ENCODE results near the gene NOVA2. TPM values are rescaled to one million over a fixed set of nuclear protein-coding genes. Genes with fewer than 3 reads are reported as not detected.
A peak's percentile ranks its signal among the peaks of the same experiment; 100 is the strongest.

The NOVA2 gene
- total RNA-seq, 1 donor: 0.27 TPM

DNA sequence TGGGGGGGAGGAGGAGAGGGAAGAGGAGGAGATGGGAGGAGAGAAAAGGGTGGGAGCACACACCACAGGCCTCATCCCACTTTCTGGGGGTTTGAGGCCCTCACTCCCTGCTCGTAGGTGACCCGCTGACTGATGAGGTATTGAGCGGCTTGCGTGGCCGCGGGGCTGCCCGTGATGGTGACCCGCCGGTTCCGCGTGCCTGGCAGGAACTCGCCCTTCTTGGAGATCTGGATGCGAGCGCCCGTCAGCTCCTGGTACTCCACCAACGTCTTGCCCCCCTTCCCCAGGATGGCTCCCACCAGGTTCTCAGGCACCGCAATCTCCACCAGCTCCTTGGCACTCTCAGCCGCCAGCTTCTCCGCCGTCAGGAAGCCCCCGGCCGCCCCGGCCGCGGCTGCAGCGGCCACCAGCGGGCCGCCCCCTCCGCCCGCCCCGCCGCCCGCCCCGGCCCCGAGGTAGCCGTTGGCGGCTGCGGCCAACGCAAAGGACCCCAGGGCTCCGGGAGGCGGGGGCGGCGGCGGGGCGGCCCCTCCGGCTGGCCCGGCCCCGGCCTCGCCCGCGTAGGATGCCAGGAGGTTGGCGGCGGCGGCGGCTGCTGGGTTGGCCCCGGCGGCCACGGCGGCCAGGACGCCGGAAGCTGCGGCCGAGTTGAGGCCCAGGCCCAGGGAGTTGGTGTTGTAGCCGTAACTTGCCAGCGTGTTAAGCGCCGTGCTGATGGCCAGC, 33.7 kb downstream of the NOVA2 start:
- H3K4me3 ChIP-seq (ENCODE audit: low read depth, low read length): no peak overlapping the region
- TF ChIP-seq, protein P1, sequence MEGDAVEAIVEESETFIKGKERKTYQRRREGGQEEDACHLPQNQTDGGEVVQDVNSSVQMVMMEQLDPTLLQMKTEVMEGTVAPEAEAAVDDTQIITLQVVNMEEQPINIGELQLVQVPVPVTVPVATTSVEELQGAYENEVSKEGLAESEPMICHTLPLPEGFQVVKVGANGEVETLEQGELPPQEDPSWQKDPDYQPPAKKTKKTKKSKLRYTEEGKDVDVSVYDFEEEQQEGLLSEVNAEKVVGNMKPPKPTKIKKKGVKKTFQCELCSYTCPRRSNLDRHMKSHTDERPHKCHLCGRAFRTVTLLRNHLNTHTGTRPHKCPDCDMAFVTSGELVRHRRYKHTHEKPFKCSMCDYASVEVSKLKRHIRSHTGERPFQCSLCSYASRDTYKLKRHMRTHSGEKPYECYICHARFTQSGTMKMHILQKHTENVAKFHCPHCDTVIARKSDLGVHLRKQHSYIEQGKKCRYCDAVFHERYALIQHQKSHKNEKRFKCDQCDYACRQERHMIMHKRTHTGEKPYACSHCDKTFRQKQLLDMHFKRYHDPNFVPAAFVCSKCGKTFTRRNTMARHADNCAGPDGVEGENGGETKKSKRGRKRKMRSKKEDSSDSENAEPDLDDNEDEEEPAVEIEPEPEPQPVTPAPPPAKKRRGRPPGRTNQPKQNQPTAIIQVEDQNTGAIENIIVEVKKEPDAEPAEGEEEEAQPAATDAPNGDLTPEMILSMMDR (IDR thresholded peaks at IDR 0.05; ENCODE audit: insufficient read depth, low read length): no peak
- DNase-seq (ENCODE audit: low read depth): no peak

DNA sequence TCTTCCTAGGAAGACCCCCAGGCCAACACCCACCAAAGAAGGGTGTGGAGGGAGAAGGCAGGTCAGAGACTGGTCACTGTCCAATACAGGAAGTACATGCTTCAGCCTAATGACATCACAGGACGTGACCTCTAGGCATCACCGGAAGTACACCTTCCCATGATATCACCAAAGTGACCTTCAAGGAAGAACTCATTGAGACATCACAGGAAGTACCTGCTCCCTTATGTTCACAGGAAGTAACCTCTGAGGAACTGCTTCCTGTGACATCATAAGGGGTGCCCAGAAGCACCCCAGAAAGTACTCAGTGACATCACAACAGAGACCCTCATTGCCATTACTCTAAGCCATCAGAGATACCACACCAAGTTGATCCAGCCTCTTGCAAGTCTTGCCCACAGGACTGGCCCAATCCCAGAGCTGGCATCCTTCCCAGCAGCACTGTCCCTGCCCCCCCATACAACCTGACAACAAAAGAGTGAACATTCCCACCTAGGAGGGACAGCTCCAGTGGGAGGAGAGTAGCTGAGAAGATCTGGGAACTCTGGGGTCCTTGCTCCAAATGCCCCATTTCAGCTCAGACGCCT, 34.8 kb downstream of the NOVA2 start:
- DNase-seq (ENCODE audit: low read depth): no peak
- TF ChIP-seq, protein P1 (IDR thresholded peaks at IDR 0.05; ENCODE audit: insufficient read depth, low read length): no peak
- H3K4me3 ChIP-seq (ENCODE audit: low read depth, low read length): no peak overlapping the region

DNA sequence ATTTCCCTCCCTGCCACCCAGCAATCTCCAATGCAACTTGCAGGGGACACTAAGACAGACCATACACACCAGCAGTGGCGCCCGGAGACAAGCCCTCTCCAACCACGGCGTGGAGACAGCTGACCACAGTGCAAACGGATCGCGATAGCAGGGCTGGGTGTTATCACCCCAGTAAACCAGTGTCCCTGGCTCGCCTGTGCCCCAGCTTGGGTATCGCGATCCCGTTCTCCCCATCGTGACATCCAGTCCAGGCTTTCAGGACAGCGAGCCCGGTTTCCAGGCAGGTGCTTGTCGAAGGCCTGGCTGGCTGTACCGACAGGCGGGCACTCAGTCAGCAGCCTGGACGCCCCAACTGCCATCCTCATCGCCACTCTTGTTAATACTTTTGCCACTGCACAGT, 38.4 kb downstream of the NOVA2 start:
- TF ChIP-seq, protein P1 (IDR thresholded peaks at IDR 0.05; ENCODE audit: insufficient read depth, low read length): no peak
- DNase-seq (ENCODE audit: low read depth): no peak
- no peak overlapping the region for H3K4me3 ChIP-seq (ENCODE audit: low read depth, low read length)

DNA sequence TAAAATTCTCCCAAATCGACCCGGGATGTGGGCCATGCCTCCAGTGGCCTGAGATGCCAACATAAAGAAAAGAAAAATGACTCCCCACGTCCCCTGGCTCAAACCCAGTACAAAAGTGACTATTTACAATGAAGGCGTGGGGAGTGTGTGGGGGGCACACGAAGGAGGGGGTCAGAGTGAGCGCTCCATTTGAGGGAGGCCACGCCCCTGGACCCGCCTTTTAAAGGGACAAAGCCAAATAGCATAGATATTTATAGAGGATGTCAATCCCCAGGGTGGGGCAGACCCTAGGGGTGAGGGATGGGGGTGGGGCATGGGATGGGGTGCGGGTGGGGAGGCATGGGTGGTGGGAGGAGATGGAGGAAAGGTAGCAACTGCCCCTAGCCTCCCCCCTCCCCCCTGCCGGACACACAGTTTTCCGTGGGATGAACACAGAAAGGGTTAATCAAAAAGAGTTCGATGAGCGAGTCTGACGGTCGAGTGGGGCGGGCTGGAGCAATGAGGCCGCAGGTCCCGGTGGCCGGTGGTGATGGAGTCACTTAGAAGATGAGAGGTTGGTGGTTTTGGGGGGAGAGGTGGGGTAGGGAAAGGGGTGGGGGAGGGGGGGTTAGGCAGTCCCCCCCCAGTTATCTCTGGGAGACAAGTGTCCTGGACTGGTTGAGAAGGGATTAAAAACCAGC, 39.0 kb downstream of the NOVA2 start:
- TF ChIP-seq, protein P1 (IDR thresholded peaks at IDR 0.05; ENCODE audit: insufficient read depth, low read length): no peak
- no peak overlapping the region for H3K4me3 ChIP-seq (ENCODE audit: low read depth, low read length)
- DNase-seq (ENCODE audit: low read depth): no peak

DNA sequence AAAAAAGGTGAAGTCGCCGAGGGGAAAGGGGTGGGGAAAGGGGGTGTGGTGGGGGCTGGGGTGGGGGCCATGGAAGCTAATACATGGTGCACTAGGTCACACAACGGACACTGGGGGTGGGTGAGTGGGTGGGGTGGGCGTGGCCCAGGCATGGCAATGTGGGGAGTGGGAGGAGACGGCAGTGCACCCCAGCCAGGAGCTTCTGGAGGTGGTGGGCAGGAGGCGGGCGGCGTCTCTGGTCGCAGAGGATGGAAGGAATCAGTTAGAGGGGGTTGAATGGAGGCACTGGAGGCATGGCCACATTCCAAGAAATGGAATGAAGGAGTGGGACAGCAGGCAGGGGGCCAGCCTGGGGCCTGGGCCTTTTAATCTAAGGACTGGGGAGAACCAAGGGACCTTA, 39.9 kb downstream of the NOVA2 start:
- H3K4me3 ChIP-seq (ENCODE audit: low read depth, low read length): no peak overlapping the region
- DNase-seq (ENCODE audit: low read depth): no peak
- TF ChIP-seq, protein P1 (IDR thresholded peaks at IDR 0.05; ENCODE audit: insufficient read depth, low read length): no peak

DNA sequence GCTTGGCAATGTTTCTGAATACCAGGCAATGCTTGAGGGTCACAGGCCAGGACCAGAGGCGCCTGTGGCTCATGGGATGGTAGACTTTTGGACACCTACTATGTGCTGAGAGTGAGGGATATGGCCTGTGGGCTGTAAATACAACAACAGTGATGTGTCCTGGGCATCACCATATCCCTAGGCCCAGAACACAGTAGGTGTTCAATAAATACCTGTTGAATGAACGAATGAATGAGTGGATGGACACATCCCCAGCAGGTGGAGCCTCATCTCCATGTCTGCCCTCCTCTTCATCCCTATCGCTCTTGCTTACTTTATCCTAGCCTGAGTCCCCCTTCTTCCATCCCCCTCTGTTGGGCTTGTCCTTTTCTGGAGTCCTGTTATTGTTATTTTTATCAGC, 42.6 kb downstream of the NOVA2 start:
- TF ChIP-seq, protein P1 (IDR thresholded peaks at IDR 0.05; ENCODE audit: insufficient read depth, low read length): peak; percentile 23
- no peak for DNase-seq (ENCODE audit: low read depth)
- H3K4me3 ChIP-seq (ENCODE audit: low read depth, low read length): no peak overlapping the region

All from fibroblast of the aortic adventitia (primary cell).